ENCODE results near the gene ITGAL.

DNA sequence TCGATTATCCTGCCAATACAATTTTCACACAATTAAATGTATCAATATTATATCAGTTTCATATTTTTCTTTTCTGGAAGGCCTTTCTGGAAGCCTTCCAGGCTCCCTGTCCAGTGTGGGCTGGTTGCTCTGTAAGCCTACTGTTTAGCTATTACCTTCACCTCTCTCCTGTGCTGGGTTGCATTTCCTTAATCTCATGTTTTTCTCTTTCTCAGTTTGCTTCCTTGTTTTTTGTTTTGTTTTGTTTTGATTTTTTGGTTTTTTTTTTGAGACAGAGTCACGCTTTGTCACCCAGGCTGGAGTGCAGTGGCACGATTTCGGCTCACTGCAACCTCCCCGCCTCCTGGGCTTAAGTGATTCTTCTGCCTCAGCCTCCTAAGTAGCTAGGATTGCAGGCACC is 33.7 kb upstream of the ITGAL start:
- TF ChIP-seq CTCF (conservative IDR thresholded peaks at IDR 0.05; ENCODE audit: low read depth, low read length), result no peak
- no peak for TF ChIP-seq EZH2 (IDR thresholded peaks at IDR 0.05; ENCODE audit: borderline replicate concordance, low read depth, low read length, poor library complexity, severe bottlenecking)

Data from A673 (cell line).